PFSK-1 (cell line): ENCODE measurements around the gene KRTCAP3.

Source experiments
- FOXP2 ChIP-seq: optimal IDR thresholded peaks from 2 replicates; pipeline ENCODE3; 2011; ENCODE audit warnings: borderline replicate concordance, control low read depth, inconsistent platforms; ENCODE audit not compliant: insufficient read depth; ENCODE audit errors: extremely low read length, extremely low read depth
- POLR2AphosphoS5 ChIP-seq: IDR thresholded peaks from 2 replicates; pipeline ENCODE4 v1.6.1; 2012; ENCODE audit warnings: low read depth, mild to moderate bottlenecking, control low read depth, low read length, moderate library complexity
- SIN3A ChIP-seq: IDR thresholded peaks from 2 replicates; pipeline ENCODE4 v1.6.1; 2012; ENCODE audit warnings: mild to moderate bottlenecking, low read length, moderate library complexity, borderline replicate concordance; ENCODE audit not compliant: insufficient read depth
- TAF1 ChIP-seq: IDR thresholded peaks from 2 replicates; pipeline ENCODE4 v1.6.1; 2012; ENCODE audit warnings: low read length, control low read depth, borderline replicate concordance; ENCODE audit not compliant: insufficient read depth
- TF ChIP-seq, protein P1 (sequence below), 2 experiments: IDR thresholded peaks; 2 replicates each; pipeline versions ENCODE4 v1.6.1 to v1.8.0; 2011 to 2012; ENCODE audit warnings: low read depth in 2 of 2, low read length in 2 of 2, control low read depth in 1 of 2, inconsistent platforms in 1 of 2, mild to moderate bottlenecking in 1 of 2, moderate library complexity in 1 of 2; ENCODE audit not compliant: insufficient read depth in 1 of 2

Gene KRTCAP3

DNA sequence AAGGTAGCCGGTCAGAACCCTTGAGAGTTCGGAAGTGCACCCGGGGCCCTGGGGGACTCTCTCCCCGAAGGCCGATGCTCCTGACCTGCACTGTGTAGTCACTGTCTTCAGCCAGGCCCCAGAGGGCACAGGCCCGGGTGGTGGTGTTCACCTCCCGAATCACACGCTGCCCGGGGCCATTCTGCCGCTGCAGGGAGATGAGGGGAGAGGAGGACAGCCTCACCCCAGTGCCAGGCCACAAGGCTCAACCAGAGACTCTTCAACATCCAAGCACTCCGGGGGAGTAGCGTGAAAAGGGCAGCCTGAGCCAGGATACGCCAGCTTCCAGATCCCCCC, 51.7 kb downstream of the KRTCAP3 start:
- TF ChIP-seq TAF1 (no peak), FOXP2 (no peak), POLR2AphosphoS5 (no peak), SIN3A (no peak)
- TF ChIP-seq, protein P1, sequence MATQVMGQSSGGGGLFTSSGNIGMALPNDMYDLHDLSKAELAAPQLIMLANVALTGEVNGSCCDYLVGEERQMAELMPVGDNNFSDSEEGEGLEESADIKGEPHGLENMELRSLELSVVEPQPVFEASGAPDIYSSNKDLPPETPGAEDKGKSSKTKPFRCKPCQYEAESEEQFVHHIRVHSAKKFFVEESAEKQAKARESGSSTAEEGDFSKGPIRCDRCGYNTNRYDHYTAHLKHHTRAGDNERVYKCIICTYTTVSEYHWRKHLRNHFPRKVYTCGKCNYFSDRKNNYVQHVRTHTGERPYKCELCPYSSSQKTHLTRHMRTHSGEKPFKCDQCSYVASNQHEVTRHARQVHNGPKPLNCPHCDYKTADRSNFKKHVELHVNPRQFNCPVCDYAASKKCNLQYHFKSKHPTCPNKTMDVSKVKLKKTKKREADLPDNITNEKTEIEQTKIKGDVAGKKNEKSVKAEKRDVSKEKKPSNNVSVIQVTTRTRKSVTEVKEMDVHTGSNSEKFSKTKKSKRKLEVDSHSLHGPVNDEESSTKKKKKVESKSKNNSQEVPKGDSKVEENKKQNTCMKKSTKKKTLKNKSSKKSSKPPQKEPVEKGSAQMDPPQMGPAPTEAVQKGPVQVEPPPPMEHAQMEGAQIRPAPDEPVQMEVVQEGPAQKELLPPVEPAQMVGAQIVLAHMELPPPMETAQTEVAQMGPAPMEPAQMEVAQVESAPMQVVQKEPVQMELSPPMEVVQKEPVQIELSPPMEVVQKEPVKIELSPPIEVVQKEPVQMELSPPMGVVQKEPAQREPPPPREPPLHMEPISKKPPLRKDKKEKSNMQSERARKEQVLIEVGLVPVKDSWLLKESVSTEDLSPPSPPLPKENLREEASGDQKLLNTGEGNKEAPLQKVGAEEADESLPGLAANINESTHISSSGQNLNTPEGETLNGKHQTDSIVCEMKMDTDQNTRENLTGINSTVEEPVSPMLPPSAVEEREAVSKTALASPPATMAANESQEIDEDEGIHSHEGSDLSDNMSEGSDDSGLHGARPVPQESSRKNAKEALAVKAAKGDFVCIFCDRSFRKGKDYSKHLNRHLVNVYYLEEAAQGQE (IDR thresholded peaks at IDR 0.05; ENCODE audit: insufficient read depth in 1 of 2, low read depth in 2 of 2, low read length in 2 of 2): no peak
